HG02642 (cell line): Measurements from ENCODE around the gene IL34.

Source experiments
- ATAC-seq: cut with Tn5 transposase; IDR thresholded peaks from one replicate; pipeline ENCODE4 v1.9.1; 2021; ENCODE audit warnings: mild to moderate bottlenecking; ENCODE audit not compliant: unreplicated experiment, poor library complexity

IL34 gene

GRCh38 chr16:70686376-70687101 is 40.2 kb downstream of the IL34 start:
- no peak for ATAC-seq

- no peak for ATAC-seq
These were observed 40.7 kb downstream of the IL34 start for GRCh38 chr16:70687102-70687511.

GRCh38 chr16:70687671-70688245 is 41.4 kb downstream of the IL34 start:
- no peak for ATAC-seq

- ATAC-seq: no peak
These were observed 41.9 kb downstream of the IL34 start for GRCh38 chr16:70688246-70688742.

GRCh38 chr16:70689035-70689969 is 42.9 kb downstream of the IL34 start:
- no peak for ATAC-seq

- no peak for ATAC-seq
These were observed 43.9 kb downstream of the IL34 start for GRCh38 chr16:70689970-70690891.

GRCh38 chr16:70691223-70692129 is 45.1 kb downstream of the IL34 start:
- no peak for ATAC-seq

GRCh38 chr16:70692130-70692872 is 45.9 kb downstream of the IL34 start:
- ATAC-seq: no peak

GRCh38 chr16:70692873-70693671 is 46.7 kb downstream of the IL34 start:
- ATAC-seq: no peak

GRCh38 chr16:70694088-70694867 is 47.9 kb downstream of the IL34 start:
- ATAC-seq: no peak

GRCh38 chr16:70694868-70695218 is 48.5 kb downstream of the IL34 start:
- no peak for ATAC-seq

- no peak for ATAC-seq
These were observed 49.1 kb downstream of the IL34 start for GRCh38 chr16:70695331-70696070.

GRCh38 chr16:70696355-70696754 is 50.0 kb downstream of the IL34 start:
- ATAC-seq: no peak

- ATAC-seq: no peak
These were observed 50.7 kb downstream of the IL34 start for GRCh38 chr16:70696952-70697593.

- no peak for ATAC-seq
These were observed 51.3 kb downstream of the IL34 start for GRCh38 chr16:70697594-70698170.
